Measurements from ENCODE around the gene KCND3. TPM values are rescaled to one million over a fixed set of nuclear protein-coding genes. Genes with fewer than 3 reads are reported as not detected.

KCND3 gene
- total RNA-seq, 1 donor from 2014 or later: 2.6 TPM

DNA sequence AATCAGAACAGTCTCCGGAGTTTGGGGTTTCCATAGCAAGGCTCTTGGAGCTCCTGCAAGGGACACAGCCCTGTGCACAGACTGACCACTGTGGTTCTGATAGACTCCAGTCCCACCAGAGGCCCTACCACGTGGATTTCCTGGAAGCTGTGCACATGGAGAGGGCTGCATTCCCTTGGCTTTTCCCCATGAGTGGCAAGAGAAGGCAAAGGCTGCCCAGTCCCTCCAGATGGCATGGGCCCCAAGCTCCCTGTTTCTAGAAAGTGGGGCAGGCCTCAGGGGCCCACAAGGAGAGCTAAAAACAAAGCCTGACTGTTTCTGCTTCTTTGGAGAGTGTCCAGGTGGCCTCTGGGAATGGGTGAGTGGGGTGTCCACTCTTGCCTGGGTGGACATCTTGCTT is 146.3 kb downstream of the KCND3 start:
- no peak for DNase-seq

DNA sequence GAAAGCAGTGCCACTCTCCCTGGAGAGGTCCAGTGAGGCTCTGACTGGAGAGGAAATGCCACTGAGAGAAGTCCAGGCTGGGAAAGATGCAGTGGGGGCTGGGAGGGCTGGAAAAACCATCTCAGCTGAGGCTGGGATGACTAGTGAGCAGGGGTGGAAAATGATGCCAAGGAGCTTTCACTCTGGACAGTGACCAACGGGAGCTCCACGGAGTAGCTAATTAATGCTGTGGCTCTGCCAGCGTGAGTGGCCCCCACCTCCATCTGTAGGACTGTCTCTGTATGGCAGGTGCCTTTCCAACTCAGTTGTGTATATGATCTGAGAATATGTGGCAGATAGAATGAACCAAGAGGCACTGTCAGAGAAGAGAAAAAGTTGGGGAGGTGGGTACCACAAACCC is 147.1 kb downstream of the KCND3 start:
- no peak for DNase-seq

DNA sequence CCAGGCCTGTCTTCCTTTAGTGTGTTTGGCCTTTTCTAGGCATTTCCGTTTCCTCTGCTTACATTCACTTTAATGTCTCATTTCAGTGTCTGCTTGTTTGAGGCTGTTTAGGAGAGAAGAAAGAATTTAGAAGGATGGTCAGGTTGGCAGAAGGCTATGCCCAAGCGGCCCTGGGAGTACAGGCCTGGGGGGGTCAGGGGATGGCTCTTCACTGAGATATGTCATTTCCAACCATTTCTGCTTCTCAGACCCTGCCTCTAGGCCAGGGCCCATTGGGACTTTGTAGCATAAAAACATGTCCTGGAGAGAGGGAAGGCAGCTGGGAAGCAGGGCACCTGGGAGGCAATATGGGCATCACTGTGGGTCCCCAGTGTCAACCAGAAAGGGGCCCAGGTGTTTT is 147.7 kb downstream of the KCND3 start:
- DNase-seq: no peak

DNA sequence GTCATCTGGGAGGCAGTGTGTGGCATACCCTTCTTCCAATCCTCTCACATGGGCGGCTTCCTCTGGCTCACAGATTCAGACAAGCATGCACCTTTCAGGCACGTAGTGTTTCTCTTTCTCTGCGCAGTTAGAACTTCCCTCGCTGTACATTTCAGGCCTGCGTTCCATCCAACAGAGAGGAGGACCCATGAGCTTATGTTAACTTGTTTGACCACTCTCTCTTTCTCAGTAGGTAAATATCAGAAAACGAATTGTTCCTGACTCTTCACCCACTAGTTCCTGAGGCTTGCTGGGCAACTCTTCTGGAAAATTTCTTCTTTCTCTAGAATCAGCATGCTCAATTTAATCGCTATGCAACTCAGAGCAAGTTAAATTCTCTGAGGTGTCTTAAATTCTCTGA is 148.3 kb downstream of the KCND3 start:
- DNase-seq: no peak

DNA sequence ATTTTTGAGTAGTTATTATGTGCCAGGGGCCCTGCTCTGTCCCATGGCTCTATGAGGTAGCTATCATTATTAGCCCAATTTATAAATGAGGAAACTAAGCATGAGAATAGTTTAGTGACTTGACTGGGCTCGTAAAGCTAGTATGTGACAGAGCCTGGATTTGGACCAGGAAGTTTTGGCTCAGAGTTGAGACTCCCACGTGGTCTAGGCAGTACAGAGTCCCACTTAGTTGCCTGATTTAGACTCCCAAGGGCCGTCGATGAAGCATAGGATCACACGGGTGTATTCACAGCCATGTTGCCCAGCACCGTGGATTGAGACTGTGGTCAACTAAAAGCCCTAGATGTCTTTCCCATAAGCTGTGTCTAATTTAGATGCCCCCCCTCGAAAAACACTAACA is 152.1 kb downstream of the KCND3 start:
- no peak for DNase-seq

DNA sequence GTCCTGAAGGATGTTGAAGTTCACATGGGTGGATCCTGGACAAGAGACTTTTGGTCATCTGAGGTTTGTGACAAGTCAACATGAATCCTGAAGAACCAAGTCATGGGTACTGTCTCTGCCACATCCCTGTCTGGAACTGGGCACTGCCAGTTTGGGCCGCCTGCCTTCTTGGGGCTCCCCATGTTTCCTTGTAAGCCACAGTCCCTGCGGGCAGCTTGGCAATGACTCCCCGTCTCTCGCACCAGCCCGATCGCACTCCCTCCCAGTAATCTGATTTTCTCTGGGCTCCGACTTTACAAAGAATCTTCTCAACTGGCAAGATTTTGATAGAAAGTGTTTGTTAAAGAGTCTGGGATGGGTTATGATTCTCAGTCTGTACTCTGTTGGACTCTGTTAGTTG is 153.4 kb downstream of the KCND3 start:
- no peak for DNase-seq

DNA sequence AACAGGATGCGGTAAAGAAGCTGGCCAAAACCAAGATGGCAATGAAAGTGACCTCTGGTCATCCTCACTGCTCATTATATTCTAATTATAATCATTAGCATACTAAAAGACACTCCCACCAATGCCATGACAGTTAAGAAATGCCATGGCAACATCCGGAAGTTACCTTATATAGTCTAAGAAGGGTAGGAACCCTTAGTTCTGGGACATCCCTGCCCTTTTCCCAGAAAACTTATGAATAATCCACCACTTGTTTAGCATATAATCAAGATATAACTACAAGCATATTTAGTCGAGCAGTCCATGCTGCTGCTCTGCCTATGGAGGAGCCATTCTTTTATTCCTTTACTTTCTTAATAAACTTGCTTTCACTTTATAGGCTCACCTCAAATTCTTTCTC is 154.0 kb downstream of the KCND3 start:
- no peak for DNase-seq

DNA sequence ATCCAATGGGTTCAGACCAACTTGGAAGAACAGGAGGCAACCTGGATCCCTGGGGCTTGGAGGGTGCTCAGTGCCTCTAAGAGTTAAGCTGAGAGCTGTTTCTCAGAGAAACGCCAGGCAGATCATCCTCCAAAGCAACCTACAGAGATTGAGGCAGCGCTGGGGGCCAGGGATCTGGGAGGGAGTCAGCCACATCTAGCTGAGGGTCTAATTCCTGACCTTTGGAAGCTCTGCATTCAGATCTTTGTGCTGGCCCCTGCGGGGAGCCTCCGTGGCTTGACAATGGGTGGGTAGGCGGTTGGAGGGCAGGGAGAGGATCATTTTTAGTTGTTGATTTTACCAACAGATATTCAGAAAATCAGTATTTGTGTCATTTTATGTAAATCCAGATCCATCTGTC is 154.5 kb downstream of the KCND3 start:
- no peak for DNase-seq

DNA sequence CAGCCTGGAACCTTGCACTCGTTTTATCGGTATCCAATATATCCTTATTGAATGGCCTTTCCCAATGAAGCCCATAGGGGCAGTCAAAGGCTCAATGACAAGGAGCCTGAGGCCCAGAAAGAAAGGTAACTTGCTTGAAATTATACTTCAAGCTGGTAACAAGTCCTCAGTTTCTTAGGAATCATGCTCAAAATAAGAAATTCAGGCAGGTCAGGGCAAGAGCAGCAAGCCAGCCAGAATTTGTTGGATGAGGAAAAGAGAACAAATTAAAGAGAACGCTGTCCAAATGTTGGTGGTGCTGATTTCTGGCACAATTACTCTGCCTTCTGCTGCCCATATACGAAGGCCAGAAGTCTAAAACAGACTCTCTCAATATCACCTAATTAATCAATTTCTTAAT is 156.1 kb downstream of the KCND3 start:
- peak; percentile 51 for DNase-seq

DNA sequence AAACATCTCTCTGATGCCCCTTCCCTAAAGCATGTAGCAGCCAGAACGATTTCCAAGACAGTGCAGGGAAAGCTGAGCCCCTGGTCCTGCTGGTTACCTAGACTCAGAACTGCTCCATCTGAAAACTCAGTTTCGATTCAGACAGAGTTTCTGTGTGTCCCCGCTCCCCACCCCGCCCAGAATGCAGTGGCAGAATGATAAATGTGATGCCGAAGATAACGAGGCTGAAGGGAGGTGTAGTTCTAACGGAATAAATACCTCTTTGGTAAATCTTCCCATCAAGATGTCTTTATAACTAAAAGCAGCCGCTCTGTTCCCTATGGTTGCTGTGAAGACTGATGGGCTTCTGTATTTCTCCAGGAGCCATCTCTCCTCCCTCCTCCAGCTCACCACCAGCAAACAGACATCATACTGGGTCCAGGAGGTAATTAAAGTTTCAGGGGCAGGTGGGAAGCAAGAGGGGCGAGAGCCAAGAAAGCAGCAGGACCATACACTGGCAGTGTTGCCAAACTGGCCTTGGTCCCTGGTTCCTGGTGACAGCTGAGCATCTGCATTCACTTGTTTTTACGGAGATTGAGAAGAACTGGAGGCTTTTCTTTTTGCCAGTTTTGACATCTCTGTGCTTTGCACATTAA is 156.8 kb downstream of the KCND3 start:
- no peak for DNase-seq

DNA sequence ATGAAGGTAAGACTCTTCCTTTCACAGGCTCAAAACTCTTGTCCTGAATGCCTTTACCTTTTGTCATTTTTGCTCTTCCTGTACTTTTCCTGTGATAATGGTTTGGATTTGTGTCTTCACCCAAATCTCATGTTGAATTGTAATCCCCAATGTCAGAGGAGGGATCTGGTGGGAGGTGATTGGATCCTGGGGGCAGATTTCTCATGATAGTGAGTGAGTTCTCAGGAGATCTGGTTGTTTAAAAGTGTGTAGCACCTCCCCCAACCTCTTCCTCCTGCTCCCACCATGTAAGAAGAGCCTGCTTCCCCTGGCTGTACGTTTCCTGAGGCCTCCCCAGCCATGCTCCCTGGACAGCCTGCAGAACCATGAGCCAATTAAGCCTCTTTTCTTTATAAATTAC is 158.3 kb downstream of the KCND3 start:
- no peak for DNase-seq

DNA sequence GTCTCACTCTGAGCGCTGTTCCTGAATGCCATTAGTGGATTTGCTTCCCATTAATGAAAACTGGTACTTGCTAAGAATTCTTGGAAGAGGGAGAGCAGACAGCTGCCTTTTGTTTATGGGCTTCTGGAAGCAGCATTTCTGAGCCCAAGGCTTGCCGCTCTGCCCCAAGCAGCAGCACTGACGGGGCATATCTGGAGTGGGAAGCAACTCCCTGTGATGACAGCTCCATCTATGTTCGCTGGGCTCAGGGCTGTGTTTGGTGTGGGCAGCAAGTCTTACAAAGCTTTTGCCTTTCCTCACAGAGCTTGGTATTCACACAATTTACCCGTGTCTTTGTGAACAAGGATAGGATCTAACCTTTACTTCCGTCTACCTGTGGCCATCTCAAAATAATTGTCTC is 161.5 kb downstream of the KCND3 start:
- no peak for DNase-seq

DNA sequence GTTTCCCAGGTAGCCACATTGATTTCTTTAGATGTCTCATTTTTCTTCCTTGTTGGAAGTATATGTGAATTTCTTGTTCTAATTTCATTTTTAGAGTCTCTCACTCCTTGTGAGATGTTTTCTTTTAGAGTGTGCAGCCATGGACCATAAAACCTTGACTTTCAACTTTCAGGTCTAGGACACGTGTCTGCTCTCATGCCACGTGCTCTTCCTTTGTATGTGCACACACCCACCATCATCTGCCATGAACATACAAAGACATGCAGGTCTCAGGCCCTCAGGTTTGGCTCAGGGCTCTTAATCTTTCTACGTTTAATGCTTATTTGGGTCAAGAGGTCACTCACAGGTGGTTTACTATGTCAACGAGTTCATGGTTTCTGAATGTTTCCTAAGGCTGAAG is 163.2 kb downstream of the KCND3 start:
- DNase-seq: no peak

DNA sequence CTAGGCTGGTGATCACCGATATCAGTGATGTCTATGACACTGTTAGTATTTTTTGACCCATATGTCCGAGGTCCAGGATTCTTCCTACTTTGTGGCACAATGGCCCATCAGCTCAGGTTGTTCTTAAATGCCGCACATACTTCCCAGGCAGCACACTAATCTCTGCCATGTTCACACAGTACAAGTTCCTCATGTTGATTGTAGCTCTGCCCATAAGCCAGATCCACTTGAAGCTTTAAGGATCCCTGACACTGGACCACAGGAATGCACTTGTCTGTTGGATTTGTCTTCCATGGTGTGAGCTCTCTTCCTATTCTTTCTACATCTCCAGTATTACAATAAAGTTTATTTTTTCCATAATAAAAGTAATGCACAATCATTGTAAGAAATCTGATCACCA is 164.3 kb downstream of the KCND3 start:
- DNase-seq: no peak

DNA sequence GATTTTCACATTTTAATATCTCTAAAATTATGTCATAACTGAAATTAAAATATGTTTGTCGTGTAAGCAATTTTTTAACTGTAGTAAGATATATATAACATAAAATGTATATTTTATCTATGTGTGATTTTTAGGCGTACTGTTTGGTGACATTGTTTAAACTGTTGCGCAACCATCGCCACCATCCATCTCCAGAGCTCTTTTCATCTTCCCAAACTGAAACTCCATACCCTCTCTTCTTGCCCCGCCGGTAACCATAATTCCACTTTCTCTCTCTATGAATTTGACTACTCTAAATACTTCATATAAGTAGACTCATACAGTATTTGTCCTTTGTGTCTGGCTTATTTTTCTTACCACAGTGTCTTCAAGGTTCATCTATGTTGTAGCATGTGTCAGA is 167.3 kb downstream of the KCND3 start:
- no peak for DNase-seq

DNA sequence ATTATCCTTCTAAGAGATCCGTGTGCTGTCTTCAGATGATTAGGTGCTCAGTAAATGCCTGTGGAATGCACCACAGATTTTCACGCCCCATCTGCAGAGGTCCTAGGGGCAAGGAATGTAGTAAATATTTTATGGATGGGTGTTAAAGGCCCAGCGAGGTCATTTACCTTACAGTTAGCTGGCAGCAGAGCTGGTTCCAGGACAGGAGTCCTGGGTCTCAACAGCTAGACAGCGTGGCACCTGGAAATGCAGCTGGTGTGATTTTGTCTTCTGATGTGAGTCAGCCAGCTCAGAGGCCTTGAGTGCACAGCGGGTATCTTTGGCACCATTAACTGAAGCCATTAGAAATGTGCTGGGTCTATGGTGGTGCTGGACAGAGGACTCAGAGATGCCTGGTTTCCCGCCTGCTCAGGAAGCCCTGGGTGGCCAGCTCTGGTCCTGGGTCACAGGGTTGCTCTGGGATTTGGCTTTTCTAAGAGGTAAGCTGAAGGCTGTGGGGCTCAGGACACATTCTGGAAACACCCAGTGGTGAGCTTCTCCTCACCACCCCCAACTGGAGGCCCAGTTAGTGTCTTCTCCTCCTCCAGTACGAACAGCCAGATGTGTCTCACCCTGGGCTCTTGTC is 168.2 kb downstream of the KCND3 start:
- no peak for DNase-seq

DNA sequence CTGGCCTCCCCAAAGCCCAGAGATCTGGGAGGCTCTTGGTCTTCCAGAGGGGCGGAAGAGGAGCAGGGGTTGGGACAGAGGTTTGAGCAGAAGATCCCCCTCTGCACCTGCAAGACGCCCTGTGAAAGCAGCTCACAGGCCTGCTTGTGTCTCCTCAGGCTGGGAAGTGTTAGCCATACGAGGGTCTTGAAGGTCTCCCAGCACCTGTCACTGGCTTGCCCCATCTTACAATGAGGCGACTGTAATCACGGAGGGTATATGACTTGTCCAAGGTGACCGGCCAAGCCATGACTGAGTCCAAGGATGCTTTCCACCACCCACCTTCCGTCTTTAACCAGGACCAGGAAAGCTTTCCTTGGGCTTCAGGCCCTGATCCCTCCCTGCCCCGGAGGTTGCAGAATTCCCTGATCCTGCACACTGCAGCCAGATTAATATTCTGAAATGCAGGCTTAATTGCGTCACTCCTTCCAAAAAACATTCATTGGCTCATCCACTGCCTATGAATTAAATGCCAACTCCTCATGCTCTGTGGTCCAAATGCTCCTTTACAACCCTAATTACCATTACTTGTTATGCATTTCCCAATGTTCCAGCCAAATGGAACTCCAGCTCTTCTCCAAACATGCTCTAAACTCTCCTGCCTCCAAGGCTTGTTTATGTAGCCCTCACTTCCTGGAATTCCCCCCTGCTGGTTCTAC is 169.8 kb downstream of the KCND3 start:
- DNase-seq: no peak

DNA sequence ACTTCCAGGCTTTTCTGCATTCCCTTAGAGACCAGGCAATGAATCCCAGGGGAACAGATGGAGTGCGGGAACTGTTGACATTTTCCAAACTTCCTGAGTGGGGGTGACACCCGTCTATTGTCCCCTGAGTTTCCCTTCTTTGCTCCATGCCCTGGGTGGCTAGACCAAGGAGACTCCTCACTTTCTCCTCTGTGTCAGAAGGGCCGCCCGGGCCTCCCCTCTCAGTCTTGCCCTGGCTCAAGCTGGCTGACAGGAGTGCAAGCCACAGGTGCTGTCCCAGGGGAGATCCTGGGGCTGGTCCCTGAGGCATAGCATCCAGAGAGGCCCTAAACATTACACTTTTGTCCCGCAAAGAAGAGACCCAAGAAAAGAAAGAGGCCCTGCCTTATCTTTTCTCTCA is 170.9 kb downstream of the KCND3 start:
- DNase-seq: no peak

DNA sequence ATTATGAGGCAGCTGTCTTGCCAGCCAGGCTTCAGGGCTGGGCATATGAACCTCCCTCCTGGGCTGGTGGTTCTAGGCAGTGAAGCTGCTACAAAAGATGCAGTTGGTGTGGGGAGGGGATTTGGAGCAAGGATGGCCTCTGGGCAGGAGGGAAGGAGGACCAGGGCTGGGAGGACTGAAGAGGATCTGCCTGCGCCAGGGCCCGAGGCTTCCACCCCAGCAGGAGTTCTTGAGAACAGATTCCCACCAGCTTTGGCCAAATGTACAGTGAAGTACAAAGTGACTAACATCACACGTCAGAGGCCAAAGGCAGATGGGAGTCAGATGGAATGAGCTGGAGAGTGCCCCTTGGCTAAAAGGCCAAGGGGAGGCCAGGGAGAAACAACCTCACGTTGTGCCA is 171.4 kb downstream of the KCND3 start:
- no peak for DNase-seq

DNA sequence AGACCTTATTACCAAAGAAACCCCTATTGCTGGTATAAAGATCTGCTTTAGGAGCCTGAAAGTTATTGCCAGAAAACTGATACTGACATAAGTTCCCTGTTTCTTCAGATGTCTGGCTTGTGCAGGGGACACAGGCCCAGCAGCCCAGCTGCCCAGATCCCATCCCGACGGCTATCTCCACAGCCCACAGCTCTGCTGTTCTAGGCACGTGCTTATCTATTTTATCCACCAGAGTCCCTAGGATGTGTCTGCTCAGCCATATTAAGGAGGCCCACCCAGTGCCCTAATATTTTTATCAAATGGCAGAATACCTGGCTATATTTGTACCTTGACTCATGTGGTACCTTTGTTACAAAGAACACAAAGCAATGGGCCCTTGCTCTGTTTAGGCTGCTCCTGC is 174.8 kb downstream of the KCND3 start:
- DNase-seq: no peak

DNA sequence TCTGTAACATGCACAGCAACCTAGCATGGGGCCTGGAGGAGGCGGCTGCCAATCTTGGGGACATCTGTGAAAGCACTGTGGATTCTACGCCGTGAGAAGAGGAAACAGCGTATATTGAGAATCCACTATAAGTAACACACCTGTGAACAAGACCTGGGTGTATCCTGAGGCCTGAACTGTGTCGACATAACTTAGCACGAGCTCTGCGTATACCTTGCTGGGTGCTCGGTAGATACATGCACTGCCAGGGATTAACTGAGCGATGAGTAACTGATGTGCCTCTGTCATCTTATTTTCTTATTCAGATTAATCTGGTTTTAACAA is 175.2 kb downstream of the KCND3 start:
- no peak for DNase-seq

DNA sequence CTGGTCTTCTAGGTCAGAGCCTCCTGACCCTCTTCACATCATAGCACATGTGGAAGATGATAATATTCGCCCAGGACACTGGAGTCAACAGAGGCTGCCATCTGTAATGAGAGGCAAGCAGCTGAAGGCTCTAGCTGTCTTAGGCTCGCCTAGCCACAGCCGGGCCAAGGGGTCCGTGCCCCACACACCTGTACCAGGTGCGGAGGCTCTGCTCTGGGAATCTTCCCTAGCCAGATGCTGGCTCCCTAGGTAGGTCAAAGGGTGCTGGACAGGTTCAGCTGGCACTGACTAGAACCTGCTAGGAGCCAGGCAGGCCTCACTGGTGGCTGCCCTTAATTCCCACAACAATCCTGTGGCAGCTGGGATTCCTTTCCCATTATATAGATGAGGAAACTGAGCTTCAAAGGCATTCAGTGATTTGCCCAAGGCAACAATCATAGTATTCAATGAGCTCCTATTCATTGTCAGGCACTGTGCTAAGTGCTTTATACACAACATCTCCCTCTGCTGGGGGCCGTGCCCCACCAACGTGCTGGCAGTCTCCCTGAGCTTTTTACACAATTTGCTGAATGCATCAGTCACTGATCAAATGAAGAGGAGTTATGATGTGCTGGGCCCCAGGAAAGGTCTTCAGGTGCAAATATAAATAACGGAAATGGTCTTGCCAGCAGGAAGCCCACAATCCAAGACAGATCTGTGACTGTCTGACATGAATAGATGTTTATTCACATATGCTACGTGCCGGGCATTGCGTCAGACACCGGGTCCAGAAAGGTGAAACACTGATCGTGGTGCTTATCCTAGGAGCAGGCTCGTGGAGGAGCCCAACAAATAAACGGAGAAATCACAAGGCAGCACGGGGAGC is 175.8 kb downstream of the KCND3 start:
- no peak for DNase-seq

DNA sequence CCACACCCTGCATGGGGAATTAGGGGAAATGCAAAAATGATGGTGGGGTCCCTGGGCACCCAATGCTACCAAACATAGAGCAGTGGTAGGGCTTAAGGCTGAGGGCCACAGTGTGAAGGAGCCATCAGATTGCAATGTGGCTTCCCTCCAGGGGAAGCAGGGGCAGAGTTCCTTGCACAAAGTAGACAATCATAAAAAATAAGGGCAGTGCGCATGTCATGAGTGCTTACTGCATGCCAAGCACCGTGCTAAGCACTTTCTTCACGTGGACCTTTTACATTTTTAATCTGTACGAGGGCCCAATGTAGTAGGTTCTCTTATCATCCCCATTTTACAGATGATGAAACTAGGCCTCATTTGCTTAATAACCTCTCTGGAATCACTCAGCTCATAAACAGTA is 177.2 kb downstream of the KCND3 start:
- no peak for DNase-seq

Data from tongue (tissue), 2 donors.